ENCODE data around the gene DNAI4. TPM values are rescaled to one million over a fixed set of nuclear protein-coding genes. Genes with fewer than 3 reads are reported as not detected.
"Not testable (repeated sequence)": the region's sequence is repeated elsewhere in the genome, so short reads cannot be mapped to it uniquely, and the experiment has no call there.

The DNAI4 gene
- total and polyA plus RNA-seq, 2 donors (not counting 3 experiments of a cell fraction or from before 2014, with no cell fraction given), result 0.51 to 3.3 TPM

- Histone ChIP-seq H3K4me2 (ENCODE audit: insufficient read depth, low read length) (no peak overlapping the region), H3K79me2 (ENCODE audit: control insufficient read depth, insufficient read depth, low read length) (peaks cover 9% of the 10 kb centered on the region), H3K9ac (replicated peaks; ENCODE audit: extremely low read depth, insufficient read depth, low read length) (no peak overlapping the region), H3K9me3 (replicated peaks; ENCODE audit: control insufficient read depth, insufficient read depth, low read length) (no peaks in the 10 kb centered on the region), H2AFZ (ENCODE audit: low read depth, low read length) (no peak overlapping the region), H3K4me3 (replicated peaks in 1 of 3; ENCODE audit: insufficient read depth in 1 of 3, low read depth in 1 of 3, low read length in 3 of 3) (no peak overlapping the region), H3K27ac (ENCODE audit: insufficient read depth, low read depth, low read length) (no peak overlapping the region), H3K27me3 (ENCODE audit: control insufficient read depth in 2 of 2, insufficient read depth in 2 of 2, low read length in 2 of 2) (no peaks in the 10 kb centered on the region), H3K4me1 (ENCODE audit: control insufficient read depth, extremely low read depth, insufficient read depth, low read length) (no peaks in the 10 kb centered on the region), H3K9me1 (replicated peaks; ENCODE audit: control insufficient read depth, extremely low read depth, insufficient read depth, low read length) (no peaks in the 10 kb centered on the region), H4K20me1 (replicated peaks; ENCODE audit: control insufficient read depth, extremely low read depth, insufficient read depth, low read length) (no peaks in the 10 kb centered on the region), H3K36me3 (ENCODE audit: control insufficient read depth in 2 of 2, extremely low read depth in 1 of 2, insufficient read depth in 2 of 2, low read length in 2 of 2) (peaks cover 0 to 31% of the 10 kb centered on the region in 2 experiments)
- intact Hi-C loops (cut with micrococcal nuclease), result no loop called here
- dilution Hi-C loops (cut with MboI; ENCODE audit: extremely low pct_ligation_motif_present, low sequenced_read_pairs), result no loop called here
- ChIA-PET CTCF (no interaction called here), POLR2A (no interaction called here)
- TF ChIP-seq POLR2A (IDR thresholded peaks at IDR 0.05; ENCODE audit: low read depth, low read length) (no peak), EZH2 (IDR thresholded peaks at IDR 0.05; ENCODE audit: borderline replicate concordance, low read depth, low read length, severe bottlenecking) (no peak), JUN (IDR thresholded peaks at IDR 0.05; ENCODE audit: borderline replicate concordance, insufficient read depth, insufficient read length, low read depth) (no peak), MYC (IDR thresholded peaks at IDR 0.05; ENCODE audit: low read depth, low read length) (no peak), CTCF (IDR thresholded peaks at IDR 0.05; ENCODE audit: extremely low read depth in 1 of 2, insufficient read depth in 1 of 2, low read depth in 1 of 2, low read length in 2 of 2) (no peak)
- FAIRE-seq, result no peak
- no peak for DNase-seq (ENCODE audit: low read depth, low spot score)
- BruUV-seq (replicated peaks), result no TSS peak
These were observed 43.9 kb upstream of the DNAI4 start for GRCh38 chr1:66968574-66968973.

DNA sequence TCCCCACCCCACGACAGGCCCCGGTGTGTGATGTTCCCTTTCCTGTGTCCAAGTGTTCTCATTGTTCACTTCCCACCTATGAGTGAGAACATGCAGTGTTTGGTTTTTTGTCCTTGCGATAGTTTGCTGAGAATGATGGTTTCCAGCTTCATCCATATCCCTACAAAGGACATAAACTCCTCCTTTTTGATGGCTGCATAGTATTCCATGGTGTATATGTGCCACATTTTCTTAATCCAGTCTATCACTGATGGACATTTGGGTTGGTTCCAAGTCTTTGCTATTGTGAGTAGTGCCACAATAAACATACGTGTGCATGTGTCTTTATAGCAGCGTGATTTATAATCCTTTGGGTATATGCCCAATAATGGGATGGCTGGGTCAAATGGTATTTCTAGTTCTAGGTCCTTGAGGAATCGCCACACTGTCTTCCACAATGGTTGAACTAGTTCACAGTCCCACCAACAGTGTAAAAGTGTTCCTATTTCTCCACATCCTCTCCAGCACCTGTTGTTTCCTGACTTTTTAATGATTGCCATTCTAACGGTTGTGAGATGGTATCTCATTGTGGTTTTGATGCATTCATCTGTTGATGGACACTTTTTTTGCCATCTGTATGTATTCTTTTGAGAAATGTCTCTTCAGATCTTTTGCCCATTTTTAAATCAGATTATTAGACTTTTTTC lies 41.7 kb upstream of the DNAI4 start:
- H3K9me1 ChIP-seq (replicated peaks; ENCODE audit: control insufficient read depth, extremely low read depth, insufficient read depth, low read length); H3K4me2 ChIP-seq (ENCODE audit: insufficient read depth, low read length); H3K4me3 ChIP-seq (replicated peaks in 1 of 3; ENCODE audit: insufficient read depth in 1 of 3, low read depth in 1 of 3, low read length in 3 of 3); H2AFZ ChIP-seq (ENCODE audit: low read depth, low read length); POLR2A ChIA-PET; intact Hi-C loops (cut with micrococcal nuclease); DNase-seq (ENCODE audit: low read depth, low spot score); dilution Hi-C loops (cut with MboI; ENCODE audit: extremely low pct_ligation_motif_present, low sequenced_read_pairs); H3K4me1 ChIP-seq (ENCODE audit: control insufficient read depth, extremely low read depth, insufficient read depth, low read length); FAIRE-seq; BruUV-seq (replicated peaks); H3K79me2 ChIP-seq (ENCODE audit: control insufficient read depth, insufficient read depth, low read length); H3K9me3 ChIP-seq (replicated peaks; ENCODE audit: control insufficient read depth, insufficient read depth, low read length); CTCF ChIA-PET; H3K27ac ChIP-seq (ENCODE audit: insufficient read depth, low read depth, low read length); H4K20me1 ChIP-seq (replicated peaks; ENCODE audit: control insufficient read depth, extremely low read depth, insufficient read depth, low read length); H3K27me3 ChIP-seq (ENCODE audit: control insufficient read depth in 2 of 2, insufficient read depth in 2 of 2, low read length in 2 of 2); H3K9ac ChIP-seq (replicated peaks; ENCODE audit: extremely low read depth, insufficient read depth, low read length): not testable (repeated sequence)
- H3K36me3 ChIP-seq (ENCODE audit: control insufficient read depth in 2 of 2, extremely low read depth in 1 of 2, insufficient read depth in 2 of 2, low read length in 2 of 2), result peaks cover 0 to 24% of the 10 kb centered on the region in 2 experiments

All from endothelial cell of umbilical vein (primary cell).